ENCODE measurements around the gene NOD1.
"Not testable (repeated sequence)": the region's sequence is repeated elsewhere in the genome, so short reads cannot be mapped to it uniquely, and the experiment has no call there.

DNA sequence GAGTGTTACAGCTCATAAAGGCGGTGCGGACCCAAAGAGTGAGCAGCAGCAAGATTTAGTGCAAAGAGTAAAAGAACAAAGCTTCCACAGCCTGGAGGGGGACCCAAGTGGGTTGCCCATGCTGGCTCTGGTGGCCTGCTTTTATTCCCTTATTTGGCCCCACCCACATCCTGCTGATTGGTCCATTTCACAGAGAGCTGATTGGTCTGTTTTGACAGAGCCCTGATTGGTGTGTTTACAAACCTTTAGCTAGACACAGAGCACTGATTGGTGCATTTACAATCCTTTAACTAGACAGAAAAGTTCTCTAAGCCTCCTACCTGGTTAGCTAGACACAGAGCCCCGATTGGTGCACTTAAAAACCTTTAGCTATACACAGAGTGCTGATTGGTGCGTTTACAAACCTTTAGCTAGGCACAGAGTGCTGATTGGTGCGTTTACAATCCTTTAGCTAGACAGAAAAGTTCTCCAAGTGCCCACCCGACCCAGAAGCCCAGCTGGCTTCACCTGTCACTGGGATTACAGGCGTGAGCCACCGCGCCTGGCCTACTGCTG is 28.8 kb upstream of the NOD1 start:
- not testable (repeated sequence) for TF ChIP-seq EGR1 (IDR thresholded peaks at IDR 0.05; ENCODE audit: borderline replicate concordance, low read depth, low read length); KDM5A (IDR thresholded peaks at IDR 0.05; ENCODE audit: low read length); JUND (IDR thresholded peaks at IDR 0.05; ENCODE audit: low read length); POLR2A (IDR thresholded peaks at IDR 0.05; ENCODE audit: control extremely low read depth in 1 of 2, low read depth in 2 of 2, low read length in 2 of 2); SIX5 (IDR thresholded peaks at IDR 0.05; ENCODE audit: low read depth, low read length); CBX8 (IDR thresholded peaks at IDR 0.05; ENCODE audit: borderline replicate concordance, low read depth, low read length); SIRT6 (IDR thresholded peaks at IDR 0.05; ENCODE audit: low read length); POLR2AphosphoS5 (IDR thresholded peaks at IDR 0.05; ENCODE audit: low read depth, low read length)
- TF ChIP-seq, protein P1, sequence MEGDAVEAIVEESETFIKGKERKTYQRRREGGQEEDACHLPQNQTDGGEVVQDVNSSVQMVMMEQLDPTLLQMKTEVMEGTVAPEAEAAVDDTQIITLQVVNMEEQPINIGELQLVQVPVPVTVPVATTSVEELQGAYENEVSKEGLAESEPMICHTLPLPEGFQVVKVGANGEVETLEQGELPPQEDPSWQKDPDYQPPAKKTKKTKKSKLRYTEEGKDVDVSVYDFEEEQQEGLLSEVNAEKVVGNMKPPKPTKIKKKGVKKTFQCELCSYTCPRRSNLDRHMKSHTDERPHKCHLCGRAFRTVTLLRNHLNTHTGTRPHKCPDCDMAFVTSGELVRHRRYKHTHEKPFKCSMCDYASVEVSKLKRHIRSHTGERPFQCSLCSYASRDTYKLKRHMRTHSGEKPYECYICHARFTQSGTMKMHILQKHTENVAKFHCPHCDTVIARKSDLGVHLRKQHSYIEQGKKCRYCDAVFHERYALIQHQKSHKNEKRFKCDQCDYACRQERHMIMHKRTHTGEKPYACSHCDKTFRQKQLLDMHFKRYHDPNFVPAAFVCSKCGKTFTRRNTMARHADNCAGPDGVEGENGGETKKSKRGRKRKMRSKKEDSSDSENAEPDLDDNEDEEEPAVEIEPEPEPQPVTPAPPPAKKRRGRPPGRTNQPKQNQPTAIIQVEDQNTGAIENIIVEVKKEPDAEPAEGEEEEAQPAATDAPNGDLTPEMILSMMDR (IDR thresholded peaks at IDR 0.05; ENCODE audit: control extremely low read depth in 1 of 3, insufficient read depth in 1 of 3, low read depth in 1 of 3, low read length in 3 of 3), result not testable (repeated sequence)
- TF ChIP-seq, protein P2, sequence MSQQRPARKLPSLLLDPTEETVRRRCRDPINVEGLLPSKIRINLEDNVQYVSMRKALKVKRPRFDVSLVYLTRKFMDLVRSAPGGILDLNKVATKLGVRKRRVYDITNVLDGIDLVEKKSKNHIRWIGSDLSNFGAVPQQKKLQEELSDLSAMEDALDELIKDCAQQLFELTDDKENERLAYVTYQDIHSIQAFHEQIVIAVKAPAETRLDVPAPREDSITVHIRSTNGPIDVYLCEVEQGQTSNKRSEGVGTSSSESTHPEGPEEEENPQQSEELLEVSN (IDR thresholded peaks at IDR 0.05), result not testable (repeated sequence)
- TF ChIP-seq, protein P3, sequence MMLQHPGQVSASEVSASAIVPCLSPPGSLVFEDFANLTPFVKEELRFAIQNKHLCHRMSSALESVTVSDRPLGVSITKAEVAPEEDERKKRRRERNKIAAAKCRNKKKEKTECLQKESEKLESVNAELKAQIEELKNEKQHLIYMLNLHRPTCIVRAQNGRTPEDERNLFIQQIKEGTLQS (IDR thresholded peaks at IDR 0.05; ENCODE audit: insufficient read depth, low read depth, low read length), result not testable (repeated sequence)

All from H1 (cell line).